Psoas muscle (tissue), 8 donors: ENCODE measurements around the gene TM9SF2. TPM values are rescaled to one million over a fixed set of nuclear protein-coding genes. Genes with fewer than 3 reads are reported as not detected.

Experiments
- ATAC-seq, 4 donors: fragments of 200-7000 bp; cut with Tn5 transposase; one replicate each; pipeline ENCODE4 v1.9.1; 2020; ENCODE audit warnings: moderate library complexity in 3 of 4, mild to moderate bottlenecking in 2 of 4
- DNase-seq, 2 donors: peaks; one replicate each; pipeline ENCODE4 v3.0.0-alpha.2; 2020
- H3K27ac ChIP-seq: fragments of 200-600 bp; one replicate; pipeline ENCODE4 v1.8.0; 2022
- H3K27me3 ChIP-seq, 3 donors: fragments of 200-600 bp in 1 of 3; one replicate each; pipeline versions ENCODE4 v1.6.1 to v1.8.0; 2013 to 2022; ENCODE audit warnings: low read length in 2 of 3, mild to moderate bottlenecking in 2 of 3, moderate library complexity in 1 of 3; ENCODE audit not compliant: insufficient read depth in 3 of 3
- H3K36me3 ChIP-seq, 2 donors: fragments of 200-600 bp in 1 of 2; one replicate each; pipeline versions ENCODE4 v1.6.1 to v1.8.0; 2013 to 2022; ENCODE audit warnings: low read depth in 1 of 2, mild to moderate bottlenecking in 1 of 2, moderate library complexity in 1 of 2; ENCODE audit not compliant: insufficient read depth in 1 of 2
- H3K4me1 ChIP-seq: fragments of 200-600 bp; one replicate; pipeline ENCODE4 v1.8.0; 2022
- H3K4me3 ChIP-seq: fragments of 200-600 bp; one replicate; pipeline ENCODE4 v1.8.0; 2022; ENCODE audit warnings: mild to moderate bottlenecking
- H3K9me3 ChIP-seq: fragments of 200-600 bp; one replicate; pipeline ENCODE4 v1.8.0; 2022
- WGBS, 3 donors: extraction: QIAGEN DNeasy Blood & Tissue Kit; methylation state at CpG; one replicate each; pipeline versions ENCODE4 v1.1.6 to v1.1.7; 2013; 5-methylcytosine and 5-hydroxymethylcytosine counted together
- intact Hi-C, 2 donors: fragments of 100-400 bp; cut with DNase I; formaldehyde crosslinking; loops; one replicate each; pipeline versions ENCODE4 v1.11.0 to v1.14.2; 2022
- polyA plus RNA-seq, 3 donors: library from polyadenylated mRNA; stranded (reverse); fragments of 200-250 nt; gene quantifications; one replicate each; pipeline ENCODE4 v1.2.3, GENCODE V29; 2013
- total RNA-seq, 4 donors: library from RNA; stranded (reverse); fragmentation: NEBNext Ultra II Directional in 2 of 4; extraction: Animal tissue kit (Norgen Biotek cat#: 25700) in 2 of 4; gene quantifications; one replicate each; pipeline versions ENCODE4 v1.2.1 to v1.2.4, GENCODE V29; 2021 to 2023
- TF ChIP-seq, protein P1 (sequence below): fragments of 200-600 bp; IDR thresholded peaks from one replicate; pipeline ENCODE4 v1.8.0; 2022; ENCODE audit warnings: antibody characterized with exemption
- donor health status: healthy with polysubstance abuse.
- donor health status: DM: no; HTN: no; CAD: no; lungs with moderate emphysema.
- donor health status: Bipolar disorder and iron deficiency.
- donor health status: healthy.
- donor health status: DM: yes; HTN: yes; CAD: no.
- donor health status: DM: no; HTN: no; CAD: no.
- donor health status: DM: no; HTN: no; CAD: no.
- donor health status: DM: yes; HTN: yes; CAD: no.

TM9SF2 gene
- total and polyA plus RNA-seq, 7 donors: 28.5 to 58.6 (median 42.3) TPM

DNA sequence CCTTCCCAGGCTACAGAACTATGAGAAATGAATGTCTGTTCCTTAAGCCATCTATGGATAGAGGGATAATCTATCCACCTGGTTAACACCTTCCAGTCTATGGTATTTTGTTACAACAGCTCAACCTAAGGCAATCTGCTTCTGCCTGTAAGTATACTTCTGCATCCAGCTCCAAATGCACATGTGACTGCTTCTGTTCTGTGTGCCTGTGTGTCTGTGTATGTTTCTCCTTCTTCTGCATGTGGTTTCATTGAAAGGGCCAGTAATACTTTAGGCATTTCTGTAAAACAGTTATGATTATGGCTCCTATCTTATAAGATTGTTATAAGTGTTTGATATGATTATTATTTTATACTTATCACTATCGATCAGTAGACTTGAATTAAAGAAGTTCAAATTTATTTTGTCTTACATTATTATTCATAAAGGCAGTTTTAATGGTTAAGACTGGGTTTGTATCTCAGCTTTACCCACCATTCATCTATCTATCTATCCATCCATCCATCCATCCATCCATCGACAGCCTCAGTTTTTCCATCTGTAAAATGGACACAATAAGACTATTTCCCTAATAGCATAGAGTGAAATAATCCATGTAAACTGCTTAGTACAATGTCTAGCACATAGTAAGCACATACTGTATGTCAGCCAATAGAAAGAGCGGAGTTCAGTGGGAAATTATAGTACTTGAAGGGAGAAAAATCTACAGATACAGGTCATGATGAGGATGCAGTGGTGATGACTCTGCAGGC, 37.5 kb upstream of the TM9SF2 start:
- Histone ChIP-seq H3K4me3 (no peak overlapping the region), H3K36me3 (no peaks in the 10 kb centered on the region), H3K27me3 (peaks cover 0 to 8% (median 6%) of the 10 kb centered on the region in 3 donors), H3K9me3 (no peaks in the 10 kb centered on the region), H3K27ac (no peak overlapping the region), H3K4me1 (no peaks in the 10 kb centered on the region)
- ATAC-seq (no peak), DNase-seq (no peak)
- WGBS, 3 donors: 93 to 97% (median 93%) methylated on average over 3 of the region's 3 CpGs
- intact Hi-C loops: no loop called here
- TF ChIP-seq, protein P1, sequence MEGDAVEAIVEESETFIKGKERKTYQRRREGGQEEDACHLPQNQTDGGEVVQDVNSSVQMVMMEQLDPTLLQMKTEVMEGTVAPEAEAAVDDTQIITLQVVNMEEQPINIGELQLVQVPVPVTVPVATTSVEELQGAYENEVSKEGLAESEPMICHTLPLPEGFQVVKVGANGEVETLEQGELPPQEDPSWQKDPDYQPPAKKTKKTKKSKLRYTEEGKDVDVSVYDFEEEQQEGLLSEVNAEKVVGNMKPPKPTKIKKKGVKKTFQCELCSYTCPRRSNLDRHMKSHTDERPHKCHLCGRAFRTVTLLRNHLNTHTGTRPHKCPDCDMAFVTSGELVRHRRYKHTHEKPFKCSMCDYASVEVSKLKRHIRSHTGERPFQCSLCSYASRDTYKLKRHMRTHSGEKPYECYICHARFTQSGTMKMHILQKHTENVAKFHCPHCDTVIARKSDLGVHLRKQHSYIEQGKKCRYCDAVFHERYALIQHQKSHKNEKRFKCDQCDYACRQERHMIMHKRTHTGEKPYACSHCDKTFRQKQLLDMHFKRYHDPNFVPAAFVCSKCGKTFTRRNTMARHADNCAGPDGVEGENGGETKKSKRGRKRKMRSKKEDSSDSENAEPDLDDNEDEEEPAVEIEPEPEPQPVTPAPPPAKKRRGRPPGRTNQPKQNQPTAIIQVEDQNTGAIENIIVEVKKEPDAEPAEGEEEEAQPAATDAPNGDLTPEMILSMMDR: no peak

DNA sequence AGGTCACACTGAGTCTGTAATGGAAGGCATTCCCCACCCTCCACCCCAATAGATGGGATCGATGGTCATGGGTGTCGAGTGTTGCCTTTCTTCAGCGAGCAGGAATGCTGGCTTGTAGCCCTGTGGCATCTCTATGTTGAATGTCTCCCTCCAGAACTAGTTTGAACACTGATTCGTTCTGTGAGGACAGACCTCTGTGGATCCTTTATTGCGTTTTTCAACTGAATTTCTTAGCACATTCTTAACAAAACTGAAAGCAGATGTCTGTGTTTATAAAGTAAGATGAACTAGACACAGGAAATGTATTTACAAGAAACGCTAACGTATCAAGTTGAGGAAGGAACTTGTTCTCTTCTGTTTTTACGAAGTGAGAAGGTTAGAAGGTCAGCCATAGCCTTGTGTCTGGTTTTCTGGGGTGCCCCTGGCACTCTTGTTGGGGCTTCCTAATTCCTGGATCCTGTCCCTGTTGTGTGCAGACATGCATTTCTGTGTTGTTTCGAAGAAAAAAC, 36.8 kb upstream of the TM9SF2 start:
- DNase-seq (no peak), ATAC-seq (no peak)
- H3K27me3 ChIP-seq: peaks cover 0 to 12% (median 6%) of the 10 kb centered on the region in 3 donors
- no peaks in the 10 kb centered on the region for H3K4me1 ChIP-seq
- H3K27ac ChIP-seq: no peak overlapping the region
- 53 to 55% (median 54%) methylated on average over 9 of the region's 9 CpGs for WGBS, 3 donors
- TF ChIP-seq, protein P1: no peak
- intact Hi-C loops: no loop called here
- H3K4me3 ChIP-seq: no peak overlapping the region
- H3K36me3 ChIP-seq: no peaks in the 10 kb centered on the region
- no peaks in the 10 kb centered on the region for H3K9me3 ChIP-seq

GRCh38 chr13:99465454-99465853, 35.8 kb upstream of the TM9SF2 start:
- intact Hi-C loops: no loop called here
- no peak for DNase-seq
- ATAC-seq: no peak
- H3K36me3 ChIP-seq: no peaks in the 10 kb centered on the region
- no peak overlapping the region for H3K27ac ChIP-seq
- peaks cover 0 to 12% (median 6%) of the 10 kb centered on the region in 3 donors for H3K27me3 ChIP-seq
- no peak overlapping the region for H3K4me3 ChIP-seq
- H3K9me3 ChIP-seq: no peaks in the 10 kb centered on the region
- no peaks in the 10 kb centered on the region for H3K4me1 ChIP-seq
- WGBS, 3 donors: 81 to 94% (median 87%) methylated on average over 2 of the region's 2 CpGs
- TF ChIP-seq, protein P1: no peak

GRCh38 chr13:99467764-99468163, 33.5 kb upstream of the TM9SF2 start:
- DNase-seq (no peak), ATAC-seq (no peak)
- TF ChIP-seq, protein P1: no peak
- Histone ChIP-seq H3K4me1 (no peaks in the 10 kb centered on the region), H3K27me3 (peaks cover 0 to 12% (median 6%) of the 10 kb centered on the region in 3 donors), H3K36me3 (no peaks in the 10 kb centered on the region), H3K27ac (no peak overlapping the region), H3K9me3 (no peaks in the 10 kb centered on the region), H3K4me3 (no peak overlapping the region)
- intact Hi-C loops: no loop called here
- 46 to 52% (median 46%) methylated on average over 4 of the region's 4 CpGs for WGBS, 3 donors
